ENCODE measurements around the gene PDSS2. TPM values are rescaled to one million over a fixed set of nuclear protein-coding genes. Genes with fewer than 3 reads are reported as not detected.

Gene PDSS2
- total RNA-seq, 1 experiment from 2014 or later: 14.8 TPM

GRCh38 chr6:107221519-107221918 is 237.8 kb downstream of the PDSS2 start:
- CTCF ChIA-PET: interaction anchor here (0.6 kb wide), 1 partner anchor 16 kb away, joined by 5 read pairs; no protein-coding TSS in a partner anchor
- H3K36me3 Mint-ChIP-seq (ENCODE audit: insufficient read depth, unreplicated experiment): no peaks in the 10 kb centered on the region
- no peaks in the 10 kb centered on the region for H3K9me3 Mint-ChIP-seq (ENCODE audit: low read depth, unreplicated experiment)
- no TSS peak for BruUV-seq (replicated peaks)
- no peak overlapping the region for H3K27ac Mint-ChIP-seq (ENCODE audit: unreplicated experiment)
- no peaks in the 10 kb centered on the region for H3K27me3 Mint-ChIP-seq (ENCODE audit: unreplicated experiment)
- H3K4me3 Mint-ChIP-seq (ENCODE audit: low read depth, unreplicated experiment): no peak overlapping the region
- intact Hi-C loops (cut with micrococcal nuclease; ENCODE audit: unreplicated experiment): no loop called here
- DNase-seq: no peak
- H3K4me1 Mint-ChIP-seq (ENCODE audit: low read depth, unreplicated experiment): no peaks in the 10 kb centered on the region
- TF ChIP-seq CTCF (IDR thresholded peaks at IDR 0.05; ENCODE audit: unreplicated experiment): no peak

- Mint-ChIP-seq H3K4me1 (ENCODE audit: low read depth, unreplicated experiment) (no peaks in the 10 kb centered on the region), H3K4me3 (ENCODE audit: low read depth, unreplicated experiment) (no peak overlapping the region), H3K27me3 (ENCODE audit: unreplicated experiment) (no peaks in the 10 kb centered on the region), H3K9me3 (ENCODE audit: low read depth, unreplicated experiment) (no peaks in the 10 kb centered on the region), H3K36me3 (ENCODE audit: insufficient read depth, unreplicated experiment) (no peaks in the 10 kb centered on the region), H3K27ac (ENCODE audit: unreplicated experiment) (peak overlapping the region; percentile 53)
- no TSS peak for BruUV-seq (replicated peaks)
- no peak for TF ChIP-seq CTCF (IDR thresholded peaks at IDR 0.05; ENCODE audit: unreplicated experiment)
- DNase-seq: no peak
- CTCF ChIA-PET: no interaction called here
- intact Hi-C loops (cut with micrococcal nuclease; ENCODE audit: unreplicated experiment): no loop called here
Measured at GRCh38 chr6:107219851-107220250, 239.5 kb downstream of the PDSS2 start.

GRCh38 chr6:107218142-107218541 is 241.2 kb downstream of the PDSS2 start:
- Mint-ChIP-seq H3K4me3 (ENCODE audit: low read depth, unreplicated experiment) (no peak overlapping the region), H3K27me3 (ENCODE audit: unreplicated experiment) (no peaks in the 10 kb centered on the region), H3K27ac (ENCODE audit: unreplicated experiment) (no peak overlapping the region), H3K4me1 (ENCODE audit: low read depth, unreplicated experiment) (no peaks in the 10 kb centered on the region), H3K9me3 (ENCODE audit: low read depth, unreplicated experiment) (no peaks in the 10 kb centered on the region), H3K36me3 (ENCODE audit: insufficient read depth, unreplicated experiment) (no peaks in the 10 kb centered on the region)
- CTCF ChIA-PET: interaction anchor here (0.7 kb wide), 1 partner anchor 39 kb away, joined by 3 read pairs; no protein-coding TSS in a partner anchor
- BruUV-seq (replicated peaks): no TSS peak
- DNase-seq: no peak
- intact Hi-C loops (cut with micrococcal nuclease; ENCODE audit: unreplicated experiment): no loop called here
- TF ChIP-seq CTCF (IDR thresholded peaks at IDR 0.05; ENCODE audit: unreplicated experiment): no peak

- no TSS peak for BruUV-seq (replicated peaks)
- Mint-ChIP-seq H3K27me3 (ENCODE audit: unreplicated experiment) (no peaks in the 10 kb centered on the region), H3K9me3 (ENCODE audit: low read depth, unreplicated experiment) (no peaks in the 10 kb centered on the region), H3K36me3 (ENCODE audit: insufficient read depth, unreplicated experiment) (no peaks in the 10 kb centered on the region), H3K27ac (ENCODE audit: unreplicated experiment) (no peak overlapping the region), H3K4me1 (ENCODE audit: low read depth, unreplicated experiment) (no peaks in the 10 kb centered on the region), H3K4me3 (ENCODE audit: low read depth, unreplicated experiment) (no peak overlapping the region)
- DNase-seq: no peak
- no peak for TF ChIP-seq CTCF (IDR thresholded peaks at IDR 0.05; ENCODE audit: unreplicated experiment)
- intact Hi-C loops (cut with micrococcal nuclease; ENCODE audit: unreplicated experiment): no loop called here
- CTCF ChIA-PET: no interaction called here
Measured at GRCh38 chr6:107217248-107217647, 242.1 kb downstream of the PDSS2 start.
